GM21737 (cell line): ENCODE data around the gene SCAMP5.

Experiments
- ATAC-seq: cut with Tn5 transposase; IDR thresholded peaks from one replicate; pipeline ENCODE4 v1.9.1; 2021; ENCODE audit warnings: mild to moderate bottlenecking, moderate library complexity; ENCODE audit not compliant: unreplicated experiment

SCAMP5 gene

DNA sequence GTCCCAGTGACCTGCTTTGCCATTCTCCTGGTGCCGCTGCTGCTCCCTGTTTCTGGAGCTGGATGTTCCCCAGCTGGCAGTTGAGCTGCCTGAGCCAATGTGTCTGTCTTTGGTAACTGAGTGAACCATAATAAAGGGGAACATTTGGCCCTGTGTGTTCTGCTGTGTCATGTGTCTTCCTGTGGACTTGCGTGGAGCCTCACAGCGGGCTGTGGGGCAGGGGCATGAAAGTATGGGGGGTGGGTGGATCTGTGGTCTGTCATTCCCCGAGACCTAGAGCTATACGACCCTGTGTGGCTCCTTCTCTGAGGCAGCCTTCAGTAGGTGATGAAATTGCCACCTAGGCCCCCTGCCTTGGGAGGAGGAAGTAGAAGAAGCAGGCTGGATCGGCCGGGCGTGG lies 26.0 kb downstream of the SCAMP5 start:
- ATAC-seq, result no peak

DNA sequence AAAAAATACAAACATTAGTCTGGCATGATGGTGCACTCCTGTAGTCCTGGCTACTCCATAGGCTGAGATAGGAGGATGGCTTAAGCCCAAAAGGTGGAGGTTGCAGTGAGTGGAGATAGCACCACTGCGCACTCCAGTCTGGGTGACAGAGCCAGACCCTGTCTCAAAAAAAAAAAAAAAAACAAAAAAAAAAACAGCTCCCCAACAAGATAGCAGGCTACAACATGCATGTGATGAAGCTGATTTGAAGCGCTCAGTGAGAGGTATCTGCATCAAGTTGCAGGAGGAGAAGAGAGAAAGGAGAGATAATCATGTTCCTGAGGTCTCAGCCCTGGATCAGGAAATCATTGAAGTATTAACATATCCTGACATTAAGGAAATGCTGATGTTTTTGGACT lies 27.4 kb downstream of the SCAMP5 start:
- no peak for ATAC-seq

DNA sequence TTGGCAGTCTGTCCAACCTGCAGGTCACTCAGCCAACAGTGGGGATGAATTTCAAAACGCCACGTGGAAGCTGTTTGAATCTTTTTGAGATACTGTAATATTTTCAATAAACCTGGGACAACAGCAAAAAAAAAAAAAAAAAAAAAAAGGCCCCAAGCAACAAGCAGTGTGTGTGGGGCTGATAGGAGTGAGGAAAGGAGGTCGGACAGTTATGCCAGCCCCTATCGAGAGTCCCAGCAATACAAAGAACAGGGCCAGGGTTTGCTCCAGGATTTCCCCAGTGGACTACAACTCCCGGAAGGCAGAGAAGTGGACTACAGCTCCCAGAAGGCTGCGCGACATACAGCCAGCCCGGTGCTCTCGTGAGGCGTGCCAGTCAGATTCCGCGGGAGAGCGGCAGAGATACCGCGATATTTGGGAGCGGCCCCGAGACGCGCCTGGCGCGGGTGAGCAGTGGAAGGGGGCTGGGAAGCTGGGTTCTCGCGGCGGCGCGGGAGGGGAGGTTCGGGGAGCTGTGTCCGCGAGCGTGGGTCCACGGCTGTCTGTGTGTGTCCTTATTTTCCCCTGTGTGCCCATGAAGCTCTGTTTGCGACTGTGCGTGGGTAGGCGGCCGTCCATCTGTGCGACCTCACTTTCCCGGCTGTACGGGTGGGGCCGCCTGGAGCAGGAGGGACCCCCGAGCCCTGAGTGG lies 28.0 kb downstream of the SCAMP5 start, which contains the start of gene PPCDC:
Gene PPCDC (plus strand): TSS at position 410 of the 691 bp plus-strand sequence. CDS start 4,729 bp downstream, outside the sequence.
- peak; percentile 88 for ATAC-seq

DNA sequence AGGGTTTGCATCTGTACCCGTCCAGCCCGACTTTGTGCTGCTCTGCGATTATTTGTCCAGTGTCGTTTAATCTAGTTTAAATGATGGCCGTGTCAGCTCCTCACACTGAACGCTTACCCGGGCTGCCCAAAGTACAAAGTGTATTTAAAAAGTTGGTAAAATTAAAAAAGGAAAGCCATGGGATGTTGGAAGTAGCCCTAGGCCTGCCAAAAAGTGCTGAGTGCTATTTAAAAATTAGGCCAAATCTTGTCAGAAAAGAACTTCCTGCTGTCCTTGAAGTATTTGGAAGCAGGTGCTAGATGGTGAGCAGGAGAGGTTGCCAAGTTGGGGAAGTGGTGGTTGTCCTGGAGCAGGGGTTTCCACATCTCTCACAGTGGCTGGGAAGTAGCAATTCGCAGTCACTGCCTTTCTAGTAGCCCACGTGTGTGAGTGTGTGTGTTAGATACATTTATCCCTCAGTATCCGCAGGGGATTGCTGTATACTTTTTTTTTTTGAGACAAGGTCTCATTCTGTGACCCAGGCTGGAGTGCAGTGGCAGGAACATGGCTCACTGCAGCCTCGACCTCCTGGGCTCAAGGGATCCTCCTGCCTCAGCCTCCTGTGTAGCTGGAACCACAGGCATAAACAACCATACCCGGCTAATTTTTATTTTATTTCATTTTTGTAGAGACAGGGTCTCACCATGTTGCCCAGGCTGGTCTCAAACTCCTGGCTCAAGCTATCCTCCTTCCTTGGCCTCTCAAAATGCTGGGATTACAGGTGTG lies 28.7 kb downstream of the SCAMP5 start:
- no peak for ATAC-seq

DNA sequence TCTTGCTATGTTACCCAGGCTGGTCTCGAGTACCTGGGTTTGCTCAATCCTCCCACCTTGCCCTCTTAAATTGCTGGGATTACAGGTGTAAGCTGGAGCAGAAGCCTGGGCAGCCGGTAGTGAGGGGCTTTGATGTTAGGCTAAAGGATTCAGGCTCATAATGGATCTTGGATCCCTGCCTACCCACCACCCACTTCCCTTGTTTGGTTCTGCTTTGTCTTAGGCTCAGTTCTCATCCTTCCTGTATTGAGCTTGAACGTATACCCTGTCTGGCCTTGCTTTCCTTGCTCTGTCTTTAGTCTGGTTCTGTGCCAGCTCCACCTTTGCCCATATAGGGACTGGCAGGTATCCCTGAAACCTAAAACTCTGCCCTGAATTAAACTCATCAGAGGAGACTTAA lies 29.7 kb downstream of the SCAMP5 start:
- no peak for ATAC-seq

DNA sequence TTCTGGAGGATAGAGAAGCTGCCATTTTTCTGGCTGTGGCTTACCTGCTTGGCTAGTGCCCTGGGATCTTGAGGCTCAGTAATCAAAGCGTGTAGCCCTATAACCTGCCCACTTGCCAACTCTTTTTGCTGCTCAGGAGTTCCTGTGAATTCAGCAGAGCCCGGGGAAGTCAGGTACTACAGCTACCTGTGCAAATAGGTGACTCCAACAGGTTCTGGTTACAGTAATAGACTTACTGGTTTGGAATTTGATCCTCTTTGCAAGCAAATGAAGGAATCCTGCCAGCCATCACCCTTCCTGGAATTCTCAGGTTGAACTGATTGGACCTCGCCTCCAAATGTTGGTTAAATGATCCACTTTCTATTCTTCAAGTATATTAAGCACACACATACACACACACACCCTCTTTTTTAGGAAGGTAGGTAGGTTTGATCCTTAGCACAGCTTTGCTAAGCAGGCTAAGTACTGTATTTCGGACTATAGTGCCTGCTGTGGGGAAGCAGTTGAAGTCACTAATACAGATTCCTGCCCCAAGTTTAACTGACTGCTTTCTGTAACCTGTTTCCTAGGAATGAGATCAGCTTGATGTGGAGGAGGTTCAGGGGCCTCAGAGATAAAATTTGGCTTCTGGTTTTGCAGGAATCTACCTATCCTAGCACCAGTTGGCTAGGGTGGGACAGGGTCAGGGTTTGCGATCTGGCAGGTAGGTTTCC lies 30.3 kb downstream of the SCAMP5 start:
- ATAC-seq, result no peak

DNA sequence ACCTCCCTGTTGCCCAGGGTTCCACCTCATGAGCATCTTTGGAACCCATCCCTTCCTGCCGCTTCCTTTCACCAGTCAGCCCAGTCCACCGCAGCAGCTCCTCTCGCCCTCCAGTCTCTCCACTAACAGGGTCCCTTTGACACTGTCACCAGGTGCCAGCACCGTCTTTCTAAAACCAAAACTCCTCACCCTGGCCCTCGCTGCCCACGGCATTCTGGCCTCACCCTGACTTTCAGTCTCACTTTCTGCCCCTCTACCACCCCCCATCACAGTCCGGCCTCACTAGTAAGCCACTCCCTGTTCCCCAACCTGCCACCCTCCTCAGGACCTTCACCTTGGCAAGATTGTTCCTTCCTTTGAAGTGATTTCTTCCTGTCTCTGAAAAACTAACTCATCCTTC lies 32.2 kb downstream of the SCAMP5 start:
- no peak for ATAC-seq

DNA sequence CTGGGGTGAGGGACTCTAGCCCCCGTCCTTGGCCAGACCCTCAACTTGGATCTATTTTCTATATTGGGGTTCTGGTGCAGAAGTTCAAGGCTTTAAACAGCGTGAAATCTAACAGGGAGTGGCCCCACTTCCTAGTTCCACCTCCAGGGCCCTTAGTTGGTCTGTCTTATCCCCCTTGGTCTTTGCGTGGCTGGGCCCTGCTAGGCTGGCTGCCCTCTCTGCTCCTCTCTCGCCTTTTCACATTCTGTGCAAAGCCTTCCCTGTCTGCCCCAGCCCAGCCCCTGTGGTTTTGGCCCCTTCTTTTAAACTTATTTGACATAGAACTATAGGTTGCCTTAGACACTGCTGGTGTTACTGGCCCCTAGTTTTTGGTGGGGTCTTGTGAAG lies 33.6 kb downstream of the SCAMP5 start:
- ATAC-seq, result peak; percentile 11

DNA sequence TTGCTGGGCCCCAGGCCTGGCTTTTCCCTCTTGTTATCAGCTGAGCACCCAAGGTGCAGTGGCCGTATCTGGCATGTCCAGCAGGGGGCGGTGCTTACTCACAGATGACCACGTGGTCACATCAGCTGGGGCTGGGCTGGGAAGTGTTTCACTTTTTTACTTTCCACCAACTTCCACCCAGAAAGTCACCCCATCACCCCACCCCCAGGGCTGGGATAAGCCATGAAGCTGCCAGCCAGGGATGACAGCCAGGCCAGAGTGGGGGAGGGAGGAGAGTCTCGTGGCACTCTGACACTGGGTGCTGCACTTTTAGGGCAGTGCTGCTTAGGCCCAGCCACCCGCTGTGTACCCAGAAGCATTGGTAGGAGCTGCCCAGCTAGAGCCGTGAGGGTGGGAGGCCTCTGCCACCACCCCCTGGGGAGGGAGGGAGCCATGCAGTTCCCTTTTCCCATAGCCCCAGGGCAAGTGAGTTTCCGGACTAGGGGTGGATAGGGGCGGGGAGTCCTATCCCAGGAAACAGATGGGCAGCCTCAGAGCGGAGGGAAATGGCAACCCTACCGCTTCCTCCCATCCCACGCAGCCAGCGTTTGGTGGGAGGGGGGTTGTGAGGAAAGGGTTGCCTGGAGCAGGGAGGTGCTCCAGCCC lies 34.1 kb downstream of the SCAMP5 start:
- ATAC-seq, result peak; percentile 67

DNA sequence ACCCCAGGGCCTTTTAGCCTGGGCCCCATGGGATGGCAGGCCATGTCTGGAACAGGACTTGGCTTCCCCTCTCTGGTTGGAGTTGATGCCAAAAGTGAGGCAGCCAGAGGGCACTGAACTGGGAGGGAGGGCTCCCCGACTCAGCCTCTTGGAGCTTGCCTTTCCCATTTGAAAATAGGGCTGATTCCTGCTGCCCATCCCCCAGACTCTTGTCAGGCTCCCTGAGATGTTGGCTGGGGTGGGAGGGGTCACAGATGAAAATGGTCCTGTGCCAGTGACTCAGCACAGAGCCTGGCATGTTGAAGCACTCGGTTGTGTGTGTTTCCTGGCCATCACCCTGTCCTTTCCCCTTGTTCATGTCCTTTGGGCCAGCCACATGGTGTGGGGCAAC lies 34.7 kb downstream of the SCAMP5 start:
- ATAC-seq, result no peak

DNA sequence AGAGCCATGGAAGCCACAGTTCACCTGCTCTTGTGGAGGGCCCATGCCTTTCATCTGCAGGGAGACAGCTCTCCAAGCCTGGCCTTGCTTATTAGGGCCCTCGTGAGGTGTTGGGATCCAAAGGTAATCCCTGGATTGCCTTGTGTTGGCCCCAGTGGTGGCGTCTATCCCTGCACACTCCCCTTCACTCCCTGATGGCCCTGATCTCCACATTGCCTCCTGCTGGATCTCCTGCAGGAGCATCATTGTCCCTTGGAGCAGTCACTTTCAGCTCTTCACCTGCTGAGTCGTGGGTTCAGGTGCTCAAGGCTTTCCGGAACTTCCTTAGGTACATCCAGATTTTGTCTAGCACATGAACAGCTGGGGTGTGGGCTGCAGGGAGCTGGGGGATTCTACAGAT lies 35.1 kb downstream of the SCAMP5 start:
- ATAC-seq, result no peak

DNA sequence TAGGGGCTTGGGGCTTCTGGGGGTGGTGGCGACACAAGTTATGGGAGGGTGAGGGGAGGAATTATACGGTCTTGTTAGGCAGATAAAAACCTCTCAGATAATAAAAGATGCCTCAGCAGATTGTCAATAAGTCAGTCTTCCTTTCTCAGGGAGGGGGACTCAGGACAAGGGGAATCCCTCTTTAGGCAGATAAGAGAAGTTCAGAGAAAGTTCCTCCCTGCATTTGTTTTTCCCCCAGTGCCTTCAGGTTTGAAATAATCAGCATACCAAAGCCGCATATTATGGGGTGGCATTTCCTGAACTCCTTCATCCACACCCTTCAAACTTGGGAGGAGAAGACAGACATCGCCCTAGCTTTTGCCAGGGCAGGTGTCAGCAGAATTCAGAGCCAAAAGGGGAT lies 36.5 kb downstream of the SCAMP5 start:
- no peak for ATAC-seq

DNA sequence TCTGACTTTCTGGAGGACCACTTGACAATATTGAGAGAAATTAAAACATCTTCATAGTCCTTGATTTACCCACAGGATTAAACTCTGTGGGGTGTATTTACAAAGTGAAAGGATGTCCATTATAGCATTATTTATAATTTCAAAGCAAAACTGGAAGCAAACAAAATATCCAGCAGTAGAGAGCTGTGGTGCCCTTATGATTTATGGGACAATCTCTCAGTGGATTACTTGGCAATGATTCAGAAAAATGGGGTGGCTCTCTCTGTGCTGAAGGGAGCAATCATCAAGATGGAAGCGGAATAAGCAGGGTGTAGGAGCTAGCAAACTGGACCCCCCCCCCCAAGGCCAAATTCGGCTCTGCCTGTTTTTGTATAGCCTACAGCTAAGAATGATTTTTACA lies 37.0 kb downstream of the SCAMP5 start:
- ATAC-seq, result no peak

DNA sequence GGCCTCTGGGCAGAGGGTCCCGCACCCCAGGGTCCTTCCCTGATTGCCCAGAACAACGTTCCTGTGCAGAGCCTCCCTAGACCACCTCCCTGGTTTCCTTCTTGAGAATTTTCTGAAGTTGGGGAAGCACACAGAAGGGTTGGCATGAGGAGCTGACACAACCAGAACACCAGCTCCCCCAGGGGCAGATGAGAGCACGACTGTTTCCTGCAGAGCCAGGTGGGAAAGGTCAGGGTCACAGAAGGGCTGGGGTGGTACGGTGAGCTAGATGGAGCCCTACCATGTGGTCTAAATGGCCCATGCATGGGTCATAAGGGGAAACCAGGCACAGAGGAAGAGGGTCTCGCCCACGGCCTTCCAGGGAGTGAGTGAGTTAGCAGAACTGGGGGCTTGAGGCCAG lies 38.4 kb downstream of the SCAMP5 start:
- ATAC-seq, result no peak

DNA sequence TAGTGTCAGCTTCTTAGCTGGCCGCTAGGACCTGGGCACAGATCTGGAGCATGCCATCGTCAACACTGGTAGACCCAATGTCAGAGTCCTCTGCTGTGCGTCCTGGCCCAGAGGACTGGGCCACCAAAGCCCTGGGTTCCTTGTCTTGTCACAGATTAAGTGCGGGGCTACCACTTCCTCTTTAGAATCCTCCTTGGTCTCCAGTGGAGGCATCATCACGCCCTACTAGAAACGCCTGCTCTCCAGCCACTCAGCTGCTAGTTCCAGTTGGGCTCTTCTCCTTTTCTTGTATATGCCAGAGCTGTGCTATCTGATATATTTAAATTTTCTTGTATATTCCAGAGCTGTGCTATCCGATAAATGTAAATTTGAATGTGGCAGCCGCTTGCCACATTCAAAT lies 39.3 kb downstream of the SCAMP5 start:
- ATAC-seq, result no peak

DNA sequence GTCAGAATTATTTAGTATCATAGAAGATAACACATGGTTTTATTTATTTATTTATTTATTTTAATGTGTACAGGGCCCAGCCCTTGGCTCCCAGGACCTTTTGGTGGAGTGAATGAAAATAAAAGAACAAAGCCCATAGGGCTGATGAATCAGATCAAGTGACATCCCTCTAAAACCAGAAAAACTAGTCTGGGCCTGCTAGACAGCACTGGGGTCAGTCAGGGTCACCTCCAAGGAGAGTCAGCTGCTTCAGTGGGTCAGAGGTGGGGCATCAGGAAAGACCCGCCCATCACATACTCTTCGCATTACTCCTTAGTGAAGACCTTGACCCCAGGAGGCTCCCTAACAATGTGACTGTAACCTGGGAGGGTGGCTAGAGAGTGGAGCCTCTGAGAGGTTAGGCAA lies 40.9 kb downstream of the SCAMP5 start:
- ATAC-seq, result no peak

DNA sequence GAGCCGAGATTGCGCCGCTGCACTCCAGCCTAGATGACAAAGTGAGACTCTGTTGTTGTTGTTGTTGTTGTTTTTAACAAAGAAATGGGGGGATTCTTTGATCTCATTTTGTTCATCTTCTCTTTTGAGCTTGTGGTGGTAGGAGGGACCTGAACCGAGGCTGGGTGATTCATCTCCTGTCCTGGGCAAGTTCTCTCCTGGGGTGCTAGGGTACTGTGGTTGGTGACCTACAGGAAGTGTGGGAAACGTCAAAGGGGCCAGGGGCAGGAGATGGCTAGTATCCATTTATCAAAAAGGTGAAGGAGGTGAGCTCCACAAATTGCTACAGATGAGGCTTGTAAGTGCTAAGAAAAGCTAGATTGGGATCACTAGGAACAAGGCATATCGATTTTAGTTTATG lies 42.3 kb downstream of the SCAMP5 start:
- no peak for ATAC-seq

DNA sequence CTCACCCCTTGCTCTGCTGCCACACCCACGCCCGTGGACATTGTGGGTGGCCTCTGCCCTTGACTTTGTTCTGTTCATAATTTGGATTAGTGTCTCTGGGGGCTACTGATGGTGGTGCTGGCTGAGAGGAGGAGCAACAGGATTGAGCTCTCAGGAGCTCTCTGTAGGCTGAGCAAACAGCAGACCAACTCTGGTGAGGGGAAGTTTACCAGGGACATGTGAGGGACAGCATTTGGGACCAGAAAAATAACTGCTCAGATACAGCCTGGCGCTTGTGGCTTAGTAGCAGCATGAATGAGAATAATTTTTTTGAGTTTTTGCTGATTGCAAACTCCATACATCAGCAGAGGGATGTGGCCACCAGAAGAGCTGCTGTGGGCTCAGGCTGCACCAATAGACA lies 42.9 kb downstream of the SCAMP5 start:
- no peak for ATAC-seq

DNA sequence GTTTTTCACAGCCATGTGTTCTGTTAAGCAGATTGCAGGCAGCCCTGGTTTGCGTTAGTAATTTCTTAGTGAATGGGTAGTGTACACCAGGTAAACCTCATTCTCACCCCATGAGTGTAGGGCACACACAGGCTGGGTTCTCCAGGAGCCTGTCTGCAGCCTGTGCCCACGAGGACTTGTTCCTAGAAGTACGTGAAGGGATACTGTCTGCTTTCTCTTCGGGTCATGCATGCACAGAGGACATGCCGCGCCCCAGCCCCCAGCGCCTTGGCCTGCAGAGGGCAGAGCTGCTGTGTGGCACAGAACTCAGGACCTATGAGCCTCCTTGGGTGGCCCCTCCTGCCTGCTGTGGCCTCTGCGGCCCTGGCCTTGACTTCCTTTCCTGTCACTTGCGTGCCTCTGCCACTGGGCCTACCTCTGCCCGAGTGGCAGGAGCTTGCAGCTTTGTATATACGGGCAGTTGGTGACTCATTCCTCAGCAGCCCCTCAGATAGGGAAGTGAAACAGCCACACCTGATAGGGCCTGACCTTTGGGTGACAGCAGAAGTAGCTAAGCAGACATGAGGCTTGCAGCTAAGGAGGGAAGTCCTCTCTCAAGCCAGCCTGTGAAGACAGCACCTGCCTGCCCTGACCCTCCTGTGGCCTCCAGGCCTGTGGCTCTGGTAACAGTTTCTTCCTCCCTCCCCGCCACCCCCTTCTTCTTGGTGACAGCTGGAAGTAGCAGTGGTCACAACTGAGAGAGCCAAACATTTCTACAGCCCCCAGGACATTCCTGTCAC lies 47.6 kb downstream of the SCAMP5 start:
- ATAC-seq, result peak; percentile 61

DNA sequence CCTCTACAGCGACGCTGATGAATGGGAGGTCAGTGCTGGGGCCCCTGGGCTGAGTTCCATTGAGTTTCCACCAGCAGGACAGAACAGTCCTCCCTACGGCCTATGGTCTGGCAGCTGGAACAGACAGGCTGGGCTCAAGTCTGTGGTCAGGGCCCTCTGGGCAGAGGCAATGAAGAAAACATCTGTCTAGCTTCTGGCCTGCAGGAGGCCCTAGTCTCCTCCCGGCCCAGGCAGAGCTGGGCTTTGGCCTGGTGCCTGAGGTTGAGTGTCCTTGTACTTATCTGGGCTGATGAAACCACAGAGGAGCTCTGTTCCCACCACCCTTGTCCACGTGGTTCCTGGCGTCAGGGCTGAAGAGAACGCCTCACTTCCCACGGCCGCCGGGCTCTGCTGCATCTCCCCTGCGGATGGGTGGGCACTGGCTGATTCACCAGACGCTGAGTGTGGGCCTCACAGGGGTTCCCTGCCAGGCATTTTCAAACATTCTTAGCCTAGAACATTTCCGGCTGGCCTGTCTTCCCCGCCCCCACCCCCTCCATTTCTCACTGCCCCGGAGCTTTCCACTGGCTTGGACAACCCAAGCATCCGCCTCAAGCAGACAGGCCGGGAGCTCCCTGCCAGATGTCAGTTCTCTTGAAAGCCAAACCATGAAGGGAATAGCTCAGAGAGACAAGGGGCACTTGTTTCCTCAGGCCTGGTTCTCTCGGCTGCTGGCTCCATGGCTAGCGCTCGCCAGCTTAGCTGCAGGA lies 48.3 kb downstream of the SCAMP5 start:
- peak; percentile 24 for ATAC-seq
